HG03571 (cell line): ENCODE data around the gene MBNL1.
A peak's percentile ranks its signal among the peaks of the same experiment; 100 is the strongest.

Experiments
- ATAC-seq: cut with Tn5 transposase; IDR thresholded peaks from one replicate; pipeline ENCODE4 v1.9.1; 2021; ENCODE audit not compliant: unreplicated experiment

MBNL1 gene

GRCh38 chr3:152268555-152269055, at the start of gene MBNL1:
TSS of gene MBNL1 (plus strand) at chr3:152268929. CDS start at chr3:152300194, 31,265 bp downstream.
- peak; percentile 70 for ATAC-seq

GRCh38 chr3:152219216-152219615, 49.5 kb upstream of the MBNL1 start:
- no peak for ATAC-seq

- ATAC-seq = no peak
These were observed 48.9 kb upstream of the MBNL1 start for GRCh38 chr3:152219769-152220255.

GRCh38 chr3:152222327-152222726, 46.4 kb upstream of the MBNL1 start:
- ATAC-seq = no peak

- no peak for ATAC-seq
These were observed 43.5 kb upstream of the MBNL1 start for GRCh38 chr3:152225201-152225600.

GRCh38 chr3:152226176-152226575, 42.6 kb upstream of the MBNL1 start:
- ATAC-seq = no peak

- ATAC-seq = no peak
These were observed 41.7 kb upstream of the MBNL1 start for GRCh38 chr3:152227027-152227426.

GRCh38 chr3:152229692-152230091, 39.0 kb upstream of the MBNL1 start:
- no peak for ATAC-seq

GRCh38 chr3:152230370-152230769, 38.4 kb upstream of the MBNL1 start:
- ATAC-seq = no peak

- ATAC-seq = no peak
These were observed 36.7 kb upstream of the MBNL1 start for GRCh38 chr3:152232001-152232400.

GRCh38 chr3:152232679-152233078, 36.0 kb upstream of the MBNL1 start:
- ATAC-seq = no peak

GRCh38 chr3:152234657-152235375, 33.9 kb upstream of the MBNL1 start:
- no peak for ATAC-seq

GRCh38 chr3:152235709-152236298, 32.9 kb upstream of the MBNL1 start:
- peak; percentile 60 for ATAC-seq

- no peak for ATAC-seq
These were observed 32.0 kb upstream of the MBNL1 start for GRCh38 chr3:152236716-152237115.

GRCh38 chr3:152241142-152242017, 27.3 kb upstream of the MBNL1 start:
- peak; percentile 68 for ATAC-seq

GRCh38 chr3:152243301-152243711, 25.4 kb upstream of the MBNL1 start:
- ATAC-seq = peak; percentile 53

GRCh38 chr3:152243721-152244516, 24.8 kb upstream of the MBNL1 start:
- peak; percentile 30 for ATAC-seq

GRCh38 chr3:152244517-152244888, 24.2 kb upstream of the MBNL1 start:
- ATAC-seq = no peak

GRCh38 chr3:152245498-152246170, 23.1 kb upstream of the MBNL1 start:
- no peak for ATAC-seq

GRCh38 chr3:152251916-152252315, 16.8 kb upstream of the MBNL1 start:
- no peak for ATAC-seq
